ENCODE data around the gene MRM3.

- TF ChIP-seq CTCF (conservative IDR thresholded peaks at IDR 0.05; ENCODE audit: low read depth in 2 of 2) (no peak), POLR2AphosphoS5 (IDR thresholded peaks at IDR 0.05; ENCODE audit: low read depth) (no peak), ETS1 (IDR thresholded peaks at IDR 0.05) (no peak), EZH2 (IDR thresholded peaks at IDR 0.05; ENCODE audit: low read depth, unreplicated experiment) (no peak), JUNB (IDR thresholded peaks at IDR 0.05; ENCODE audit: unreplicated experiment) (no peak), STAT1 (IDR thresholded peaks at IDR 0.05; ENCODE audit: unreplicated experiment) (no peak), ZNF114 (CRISPR knock-in tag; IDR thresholded peaks at IDR 0.05) (no peak), REST (IDR thresholded peaks at IDR 0.05; ENCODE audit: unreplicated experiment) (no peak), EZH2phosphoT487 (IDR thresholded peaks at IDR 0.05; ENCODE audit: unreplicated experiment) (no peak), CREB1 (CRISPR knock-in tag; IDR thresholded peaks at IDR 0.05; ENCODE audit: low read depth) (no peak), NANOG (IDR thresholded peaks at IDR 0.05; ENCODE audit: borderline replicate concordance) (no peak), ZNF331 (CRISPR knock-in tag; IDR thresholded peaks at IDR 0.05; ENCODE audit: low read depth) (no peak)
These were observed 48.4 kb upstream of the MRM3 start for GRCh38 chr17:733743-734142.
